ENCODE data around the gene SEMA4G.

Gene SEMA4G

DNA sequence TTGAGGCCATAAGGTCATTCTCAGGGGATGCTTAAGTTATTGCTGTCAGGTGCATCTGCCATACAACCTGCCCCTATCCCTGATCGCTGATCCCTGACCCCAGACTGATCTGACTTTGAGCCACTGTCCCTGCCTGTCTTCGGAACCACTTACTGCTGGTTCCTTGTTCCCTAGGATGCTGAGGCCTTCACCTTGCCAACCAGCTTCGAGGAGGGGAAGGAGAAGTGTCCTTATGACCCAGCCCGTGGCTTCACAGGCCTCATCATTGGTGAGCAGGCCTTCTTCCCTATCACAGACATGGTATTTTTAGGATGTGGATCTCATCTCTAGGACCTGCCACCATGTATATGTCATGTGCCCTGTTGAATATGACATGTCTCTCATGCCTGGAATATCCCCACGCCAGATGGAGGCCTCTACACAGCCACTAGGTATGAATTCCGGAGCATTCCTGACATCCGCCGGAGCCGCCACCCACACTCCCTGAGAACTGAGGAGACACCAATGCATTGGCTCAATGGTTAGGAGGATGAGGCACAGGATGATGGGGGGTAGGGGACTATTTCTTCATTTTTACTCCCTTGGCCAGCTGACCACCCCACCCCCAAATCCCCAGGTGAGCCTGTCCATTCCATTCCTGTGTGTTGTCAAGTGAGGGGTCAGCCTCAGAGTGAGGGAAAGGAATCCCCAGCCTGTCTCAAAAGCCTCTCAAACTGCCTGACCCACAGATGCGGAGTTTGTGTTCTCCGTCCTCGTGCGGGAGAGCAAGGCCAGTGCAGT, 9.0 kb downstream of the SEMA4G start:
- DNase-seq = no peak
- Mint-ChIP-seq H3K27me3 (no peaks in the 10 kb centered on the region), H3K36me3 (ENCODE audit: low read depth) (peaks cover 32% of the 10 kb centered on the region), H3K9me3 (no peaks in the 10 kb centered on the region), H3K27ac (peak overlapping the region; percentile 1), H3K4me3 (no peak overlapping the region), H3K4me1 (ENCODE audit: low read depth) (no peaks in the 10 kb centered on the region)

DNA sequence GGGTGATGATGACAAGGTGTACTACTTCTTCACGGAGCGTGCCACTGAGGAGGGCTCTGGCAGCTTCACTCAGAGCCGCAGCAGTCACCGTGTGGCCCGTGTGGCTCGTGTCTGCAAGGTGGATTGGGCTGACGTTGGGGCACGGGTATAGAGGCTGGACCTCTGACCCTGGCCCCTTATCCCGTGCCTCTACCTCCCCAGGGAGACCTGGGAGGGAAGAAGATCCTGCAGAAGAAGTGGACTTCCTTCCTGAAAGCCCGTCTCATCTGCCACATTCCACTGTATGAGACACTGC, 9.5 kb downstream of the SEMA4G start:
- Mint-ChIP-seq H3K4me1 (ENCODE audit: low read depth) (no peaks in the 10 kb centered on the region), H3K27me3 (no peaks in the 10 kb centered on the region), H3K36me3 (ENCODE audit: low read depth) (peaks cover 35% of the 10 kb centered on the region), H3K27ac (no peak overlapping the region), H3K4me3 (no peak overlapping the region), H3K9me3 (no peaks in the 10 kb centered on the region)
- no peak for DNase-seq

DNA sequence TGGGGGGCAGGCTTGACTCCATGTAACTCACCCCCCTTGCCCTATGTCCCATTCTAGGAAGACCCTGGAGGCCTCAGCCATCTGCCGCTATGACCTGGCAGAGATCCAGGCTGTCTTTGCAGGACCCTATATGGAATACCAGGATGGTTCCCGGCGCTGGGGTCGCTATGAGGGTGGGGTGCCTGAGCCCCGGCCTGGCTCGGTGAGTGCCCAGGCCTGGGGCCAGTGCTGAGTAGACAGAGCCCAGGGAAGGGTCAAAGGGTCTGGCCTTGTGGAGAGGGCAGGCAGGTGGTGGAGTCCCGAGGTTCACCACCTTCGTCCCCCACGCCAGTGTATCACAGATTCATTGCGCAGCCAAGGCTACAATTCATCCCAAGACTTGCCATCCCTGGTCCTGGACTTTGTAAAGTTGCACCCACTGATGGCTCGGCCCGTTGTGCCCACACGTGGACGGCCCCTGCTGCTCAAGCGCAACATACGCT, 10.5 kb downstream of the SEMA4G start:
- Mint-ChIP-seq H3K4me3 (no peak overlapping the region), H3K4me1 (ENCODE audit: low read depth) (no peaks in the 10 kb centered on the region), H3K9me3 (no peaks in the 10 kb centered on the region), H3K36me3 (ENCODE audit: low read depth) (peaks cover 42% of the 10 kb centered on the region), H3K27ac (no peak overlapping the region), H3K27me3 (no peaks in the 10 kb centered on the region)
- DNase-seq = no peak

DNA sequence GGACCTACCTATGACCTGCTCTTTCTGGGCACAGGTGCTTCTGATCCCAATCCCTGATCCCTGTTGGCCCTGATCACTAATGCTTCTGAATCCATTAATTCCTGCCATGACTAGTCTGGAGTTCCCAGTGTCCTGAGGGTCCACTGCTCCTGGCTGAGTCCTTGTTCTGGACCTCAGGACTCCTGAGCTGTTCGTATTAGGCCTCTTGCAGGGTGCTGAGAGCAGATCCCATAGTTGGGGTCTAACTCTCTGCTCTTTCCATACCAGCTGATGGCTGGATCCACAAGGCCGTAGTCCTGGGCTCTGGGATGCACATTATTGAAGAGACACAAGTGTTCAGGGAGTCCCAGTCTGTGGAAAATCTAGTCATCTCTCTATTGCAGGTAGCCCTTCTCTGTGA, 11.0 kb downstream of the SEMA4G start:
- H3K4me1 Mint-ChIP-seq (ENCODE audit: low read depth) = peaks cover 2% of the 10 kb centered on the region
- H3K9me3 Mint-ChIP-seq = no peaks in the 10 kb centered on the region
- H3K27me3 Mint-ChIP-seq = no peaks in the 10 kb centered on the region
- H3K36me3 Mint-ChIP-seq (ENCODE audit: low read depth) = peaks cover 45% of the 10 kb centered on the region
- no peak for DNase-seq
- H3K27ac Mint-ChIP-seq = peak overlapping the region; percentile 32
- H3K4me3 Mint-ChIP-seq = no peak overlapping the region

DNA sequence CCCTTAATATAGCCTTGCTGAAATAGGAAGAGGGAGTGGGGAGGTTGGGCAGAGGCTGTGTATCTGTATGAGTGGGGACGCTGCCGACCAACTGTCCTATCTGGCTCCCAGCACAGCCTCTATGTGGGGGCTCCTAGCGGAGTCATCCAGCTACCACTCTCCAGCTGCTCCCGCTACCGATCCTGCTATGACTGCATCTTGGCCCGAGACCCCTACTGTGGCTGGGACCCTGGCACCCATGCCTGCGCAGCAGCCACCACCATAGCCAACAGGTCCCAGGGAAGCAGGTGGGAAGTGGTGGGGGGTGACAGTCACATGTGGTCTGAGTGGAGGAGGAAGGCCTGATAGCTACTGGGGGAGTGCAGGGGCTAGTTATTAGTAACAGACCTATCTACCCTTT, 11.4 kb downstream of the SEMA4G start:
- Mint-ChIP-seq H3K4me3 (no peak overlapping the region), H3K4me1 (ENCODE audit: low read depth) (peaks cover 6% of the 10 kb centered on the region), H3K9me3 (no peaks in the 10 kb centered on the region), H3K27me3 (no peaks in the 10 kb centered on the region), H3K36me3 (ENCODE audit: low read depth) (peaks cover 49% of the 10 kb centered on the region), H3K27ac (no peak overlapping the region)
- no peak for DNase-seq

DNA sequence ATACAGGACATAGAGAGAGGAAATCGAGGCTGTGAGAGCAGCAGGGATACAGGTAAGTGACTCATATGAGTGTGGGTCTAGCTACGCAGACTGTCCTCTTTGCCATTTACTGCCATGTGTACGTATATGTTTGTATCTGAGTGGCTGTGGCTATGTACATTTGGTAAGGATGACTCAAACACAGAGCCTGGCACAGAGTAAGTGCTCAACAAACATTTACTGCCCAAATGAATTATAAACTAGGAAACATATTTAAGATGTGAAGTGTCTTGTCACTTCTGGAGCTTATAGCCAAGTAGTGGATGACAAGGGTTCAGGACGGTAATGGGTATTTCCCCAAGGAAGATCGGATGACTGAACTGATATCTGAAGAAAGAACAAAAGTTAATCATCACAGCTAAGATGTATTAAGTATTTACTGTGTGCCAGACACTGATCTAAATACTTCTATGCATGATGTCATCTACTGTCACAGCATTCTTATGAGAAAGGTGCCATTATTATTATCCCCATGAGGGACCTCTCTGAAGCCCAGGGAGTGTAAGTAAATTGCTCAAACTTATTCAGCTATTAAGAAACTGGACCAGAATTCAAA, 12.0 kb downstream of the SEMA4G start:
- Mint-ChIP-seq H3K4me1 (ENCODE audit: low read depth) (peaks cover 11% of the 10 kb centered on the region), H3K36me3 (ENCODE audit: low read depth) (peaks cover 54% of the 10 kb centered on the region), H3K27me3 (no peaks in the 10 kb centered on the region), H3K4me3 (no peak overlapping the region), H3K27ac (no peak overlapping the region), H3K9me3 (no peaks in the 10 kb centered on the region)
- no peak for DNase-seq

DNA sequence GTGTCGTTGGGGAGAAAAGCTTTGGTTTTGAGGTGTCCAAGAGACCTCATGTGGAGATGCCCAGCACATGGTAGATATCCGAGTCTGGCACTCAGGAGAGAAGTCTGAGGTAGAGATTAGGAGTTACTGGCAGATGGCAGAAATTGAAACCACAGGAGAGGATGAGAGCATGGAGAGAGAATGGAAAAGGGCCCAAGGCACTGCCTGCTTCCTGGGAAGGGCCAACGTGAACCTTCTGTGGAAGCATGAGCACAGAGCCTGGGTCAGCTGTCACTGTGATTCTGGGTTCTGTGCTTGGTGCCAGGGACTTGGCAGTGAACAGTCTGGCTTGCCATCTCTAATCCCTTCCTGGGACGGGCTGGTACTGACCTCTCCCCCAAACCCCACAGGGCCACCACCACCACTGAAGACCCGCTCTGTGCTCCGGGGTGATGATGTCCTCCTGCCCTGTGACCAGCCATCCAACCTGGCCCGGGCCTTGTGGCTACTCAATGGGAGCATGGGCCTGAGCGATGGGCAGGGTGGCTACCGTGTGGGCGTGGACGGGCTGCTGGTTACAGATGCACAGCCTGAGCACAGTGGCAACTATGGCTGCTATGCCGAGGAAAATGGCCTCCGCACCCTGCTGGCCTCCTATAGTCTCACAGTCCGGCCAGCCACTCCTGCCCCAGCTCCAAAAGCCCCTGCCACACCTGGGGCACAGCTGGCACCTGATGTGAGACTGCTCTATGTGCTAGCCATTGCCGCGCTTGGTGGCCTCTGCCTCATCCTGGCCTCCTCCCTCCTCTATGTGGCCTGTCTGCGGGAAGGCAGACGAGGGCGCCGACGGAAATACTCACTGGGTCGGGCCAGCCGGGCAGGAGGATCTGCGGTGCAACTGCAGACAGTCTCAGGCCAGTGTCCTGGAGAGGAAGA, 13.9 kb downstream of the SEMA4G start:
- Mint-ChIP-seq H3K9me3 (no peaks in the 10 kb centered on the region), H3K27ac (no peak overlapping the region), H3K27me3 (no peaks in the 10 kb centered on the region), H3K36me3 (ENCODE audit: low read depth) (peaks cover 72% of the 10 kb centered on the region), H3K4me1 (ENCODE audit: low read depth) (peaks cover 26% of the 10 kb centered on the region), H3K4me3 (no peak overlapping the region)
- DNase-seq = peak; percentile 24

DNA sequence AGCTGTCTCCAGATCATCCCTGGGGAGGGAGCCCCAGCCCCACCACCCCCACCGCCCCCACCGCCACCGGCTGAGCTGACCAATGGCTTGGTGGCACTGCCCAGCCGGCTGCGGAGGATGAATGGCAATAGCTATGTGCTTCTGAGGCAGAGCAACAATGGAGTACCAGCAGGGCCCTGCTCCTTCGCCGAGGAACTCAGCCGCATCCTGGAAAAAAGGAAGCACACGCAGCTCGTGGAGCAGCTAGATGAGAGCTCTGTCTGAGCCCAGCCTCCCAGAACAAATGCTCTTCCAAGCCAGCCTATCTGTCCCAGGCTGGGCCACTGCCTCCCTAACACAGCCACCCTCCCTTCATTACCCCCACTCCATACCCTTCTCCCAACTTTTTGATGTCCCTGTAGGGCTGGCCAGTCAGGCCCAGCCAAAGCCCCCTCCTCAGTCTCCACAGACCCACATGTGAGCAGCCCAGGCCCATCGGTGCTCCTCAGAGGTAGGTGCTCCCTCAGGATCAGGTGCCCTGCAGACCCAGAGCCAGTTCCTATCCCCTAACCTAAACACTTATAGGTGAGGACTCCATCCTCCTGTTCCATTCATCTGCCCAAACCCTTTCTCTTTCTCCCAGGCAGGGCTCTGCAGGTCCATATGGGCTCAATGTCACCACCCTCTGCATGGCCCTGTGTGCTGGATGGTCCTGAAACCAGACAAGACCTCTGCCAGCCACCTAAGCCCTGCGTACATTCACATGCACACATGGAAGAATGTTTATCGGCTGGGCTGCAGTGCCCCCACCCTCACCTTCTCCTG, 14.8 kb downstream of the SEMA4G start:
- Mint-ChIP-seq H3K4me3 (no peak overlapping the region), H3K27me3 (no peaks in the 10 kb centered on the region), H3K9me3 (no peaks in the 10 kb centered on the region), H3K27ac (no peak overlapping the region), H3K36me3 (ENCODE audit: low read depth) (peaks cover 77% of the 10 kb centered on the region), H3K4me1 (ENCODE audit: low read depth) (peaks cover 29% of the 10 kb centered on the region)
- DNase-seq = peak; percentile 21

DNA sequence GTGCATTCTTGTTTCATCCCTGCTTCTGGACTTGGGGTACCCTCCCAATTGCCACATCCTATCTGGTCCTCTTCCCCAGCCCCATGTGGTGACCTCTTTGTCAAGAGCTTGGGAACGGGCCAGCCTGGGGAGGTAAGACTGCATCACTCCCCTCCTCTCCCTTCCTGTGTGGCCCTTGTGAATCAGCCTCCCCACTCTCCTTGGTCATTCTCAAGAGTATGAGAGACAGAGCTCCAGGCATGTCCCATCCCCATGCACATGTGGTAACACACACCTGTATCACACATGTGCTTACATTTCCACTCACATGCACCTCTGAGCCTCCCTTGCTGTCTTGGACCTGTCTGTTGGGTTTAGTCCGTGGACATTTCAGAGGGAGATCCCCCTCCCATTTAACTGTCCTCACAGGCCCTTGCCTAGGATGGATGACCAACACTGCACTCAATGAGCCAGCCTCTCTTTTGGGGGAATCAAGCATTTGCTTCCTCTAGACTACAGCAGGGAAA, 15.4 kb downstream of the SEMA4G start:
- peaks cover 35% of the 10 kb centered on the region for H3K4me1 Mint-ChIP-seq (ENCODE audit: low read depth)
- H3K9me3 Mint-ChIP-seq = no peaks in the 10 kb centered on the region
- DNase-seq = no peak
- H3K27me3 Mint-ChIP-seq = no peaks in the 10 kb centered on the region
- peaks cover 82% of the 10 kb centered on the region for H3K36me3 Mint-ChIP-seq (ENCODE audit: low read depth)
- H3K27ac Mint-ChIP-seq = peak overlapping the region; percentile 11
- H3K4me3 Mint-ChIP-seq = no peak overlapping the region

DNA sequence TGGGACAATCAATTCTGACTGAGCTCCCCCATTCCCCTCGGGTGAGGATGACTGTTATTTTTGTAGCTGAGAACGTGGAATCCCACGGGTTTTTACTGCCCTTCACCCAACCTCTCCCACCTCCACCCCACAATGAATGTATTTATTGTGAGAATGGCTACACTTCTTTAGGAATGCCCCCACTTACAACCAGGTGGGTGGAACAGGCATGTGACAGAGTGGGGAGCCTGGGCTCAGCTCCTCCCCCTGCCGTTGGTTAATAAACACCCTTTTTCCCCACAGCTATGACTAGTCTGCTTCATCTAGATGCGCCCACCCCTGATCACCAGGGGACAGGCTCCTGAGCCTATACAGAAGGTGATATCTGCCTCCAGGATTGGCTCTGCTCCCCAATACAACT, 16.0 kb downstream of the SEMA4G start:
- H3K4me3 Mint-ChIP-seq = peak overlapping the region; percentile 96
- H3K36me3 Mint-ChIP-seq (ENCODE audit: low read depth) = peaks cover 83% of the 10 kb centered on the region
- H3K9me3 Mint-ChIP-seq = no peaks in the 10 kb centered on the region
- H3K4me1 Mint-ChIP-seq (ENCODE audit: low read depth) = peaks cover 38% of the 10 kb centered on the region
- peak overlapping the region; percentile 96 for H3K27ac Mint-ChIP-seq
- no peaks in the 10 kb centered on the region for H3K27me3 Mint-ChIP-seq
- no peak for DNase-seq

DNA sequence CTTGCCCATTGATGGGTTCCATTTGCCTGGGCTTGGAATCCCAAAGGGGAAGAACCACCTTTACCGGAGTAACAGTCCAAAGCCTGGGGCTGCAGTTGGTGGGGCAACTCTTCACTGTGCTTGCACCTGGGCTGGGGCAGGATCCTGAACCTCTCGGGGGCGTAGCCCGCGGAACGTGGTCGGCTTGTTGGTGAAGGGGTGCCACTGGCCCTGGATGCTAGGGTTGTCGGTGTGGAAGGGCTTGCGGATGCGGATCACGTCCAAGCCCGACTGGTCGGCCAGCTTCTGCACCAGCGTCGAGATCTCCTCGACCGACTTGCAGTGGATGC, 17.3 kb downstream of the SEMA4G start:
- DNase-seq = no peak
- peaks cover 49% of the 10 kb centered on the region for H3K4me1 Mint-ChIP-seq (ENCODE audit: low read depth)
- H3K9me3 Mint-ChIP-seq = no peaks in the 10 kb centered on the region
- no peaks in the 10 kb centered on the region for H3K27me3 Mint-ChIP-seq
- H3K36me3 Mint-ChIP-seq (ENCODE audit: low read depth) = peaks cover 83% of the 10 kb centered on the region
- peak overlapping the region; percentile 96 for H3K27ac Mint-ChIP-seq
- H3K4me3 Mint-ChIP-seq = peak overlapping the region; percentile 96

DNA sequence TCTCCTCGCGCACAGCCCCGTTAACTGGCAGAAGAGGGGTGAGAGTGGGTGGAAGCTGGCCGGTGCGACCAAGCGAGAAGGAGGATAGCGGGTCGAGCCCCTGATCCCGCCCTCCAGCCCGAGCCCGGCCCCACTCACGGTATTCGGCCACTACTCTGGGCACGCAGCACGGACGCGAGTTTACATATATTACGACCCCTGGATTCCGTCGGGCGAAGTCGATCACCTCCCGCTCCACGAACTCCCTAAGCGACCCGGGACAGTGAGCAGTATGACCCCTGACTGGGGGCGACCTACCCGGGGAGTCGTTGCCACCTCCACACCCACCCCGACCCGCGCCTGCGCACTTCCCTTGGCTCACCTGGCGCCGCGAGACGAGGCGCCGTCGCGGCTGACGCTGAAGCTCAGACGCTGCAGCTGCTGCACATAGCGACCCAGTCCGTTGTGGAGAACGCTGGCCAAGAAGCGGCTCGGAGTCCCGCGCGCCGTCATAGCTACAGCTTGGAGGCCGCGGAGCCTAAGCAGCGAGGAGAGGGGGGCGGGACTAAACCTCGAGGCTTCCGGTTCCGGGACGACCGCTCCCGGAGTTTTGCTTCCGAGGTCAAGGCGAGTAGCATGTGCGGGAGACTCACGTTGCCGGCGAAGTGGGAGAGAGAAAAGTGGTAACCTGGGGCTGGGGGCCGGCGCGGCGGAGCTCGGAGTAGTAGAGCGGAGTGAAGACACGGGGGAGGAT, 17.8 kb downstream of the SEMA4G start, which contains the start of the genes MRPL43 and TWNK:
MRPL43 (minus strand) TSS at position 546 of the 733 bp plus-strand sequence; CDS start at position 492, 54 bp downstream.
TWNK (plus strand) TSS at position 592 of the 733 bp plus-strand sequence. CDS start 668 bp downstream, outside the sequence.
- H3K36me3 Mint-ChIP-seq (ENCODE audit: low read depth) = peaks cover 80% of the 10 kb centered on the region
- no peaks in the 10 kb centered on the region for H3K9me3 Mint-ChIP-seq
- H3K27me3 Mint-ChIP-seq = no peaks in the 10 kb centered on the region
- peaks cover 49% of the 10 kb centered on the region for H3K4me1 Mint-ChIP-seq (ENCODE audit: low read depth)
- DNase-seq = peak; percentile 92
- peak within 1 kb of the TSS; percentile 96 for H3K27ac Mint-ChIP-seq
- H3K4me3 Mint-ChIP-seq = peak within 1 kb of the TSS; percentile 96

DNA sequence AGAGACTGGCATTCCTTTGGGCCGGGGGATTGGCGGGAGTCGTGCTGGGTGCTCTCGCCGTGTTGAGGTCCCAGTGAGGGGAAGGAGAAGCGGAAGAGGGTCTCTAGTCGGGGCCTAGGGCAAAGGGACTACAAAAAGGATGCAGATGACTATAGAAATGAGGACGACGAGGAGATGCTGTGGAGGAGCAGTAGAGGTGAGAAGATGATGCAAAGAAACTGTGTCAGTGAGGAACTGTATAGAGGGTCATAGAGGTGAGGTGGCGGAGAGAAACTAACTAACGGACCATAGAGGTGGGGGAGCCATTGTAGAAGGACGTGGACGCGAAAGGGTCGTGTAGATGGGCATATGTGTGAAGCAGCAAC, 18.4 kb downstream of the SEMA4G start:
- no peak for DNase-seq
- no peaks in the 10 kb centered on the region for H3K27me3 Mint-ChIP-seq
- H3K9me3 Mint-ChIP-seq = no peaks in the 10 kb centered on the region
- H3K27ac Mint-ChIP-seq = peak overlapping the region; percentile 96
- H3K4me3 Mint-ChIP-seq = peak overlapping the region; percentile 96
- peaks cover 78% of the 10 kb centered on the region for H3K36me3 Mint-ChIP-seq (ENCODE audit: low read depth)
- H3K4me1 Mint-ChIP-seq (ENCODE audit: low read depth) = peaks cover 49% of the 10 kb centered on the region

All from activated T-cell treated with anti-CD3 and anti-CD28 coated beads, Interleukin-2, amount 50 U/mL, for 24 hours (primary cell).